ENCODE measurements around the gene SPDYE4.

Gene SPDYE4

GRCh38 chr17:8782176-8782575, 23.8 kb upstream of the SPDYE4 start:
- DNase-seq: no peak

GRCh38 chr17:8781776-8782175, 23.4 kb upstream of the SPDYE4 start:
- no peak for DNase-seq

GRCh38 chr17:8776881-8777280, 18.5 kb upstream of the SPDYE4 start:
- no peak for DNase-seq

- no peak for DNase-seq
These were observed 17.9 kb upstream of the SPDYE4 start for GRCh38 chr17:8776248-8776647.

GRCh38 chr17:8766731-8767130, 8.4 kb upstream of the SPDYE4 start:
- no peak for DNase-seq

- DNase-seq: no peak
These were observed 3.7 kb upstream of the SPDYE4 start for GRCh38 chr17:8762012-8762411.

GRCh38 chr17:8757189-8757588, 1.2 kb downstream of the SPDYE4 start:
- DNase-seq: no peak

- no peak for DNase-seq
These were observed 2.6 kb downstream of the SPDYE4 start for GRCh38 chr17:8755590-8756255.

- no peak for DNase-seq
These were observed 3.5 kb downstream of the SPDYE4 start for GRCh38 chr17:8754890-8755289.

GRCh38 chr17:8753976-8754440, 4.3 kb downstream of the SPDYE4 start:
- no peak for DNase-seq

- no peak for DNase-seq
These were observed 5.0 kb downstream of the SPDYE4 start for GRCh38 chr17:8753136-8753975.

GRCh38 chr17:8749616-8750015, 8.7 kb downstream of the SPDYE4 start:
- no peak for DNase-seq

- peak; percentile 20 for DNase-seq
These were observed 10.6 kb downstream of the SPDYE4 start for GRCh38 chr17:8747742-8748141.

GRCh38 chr17:8746501-8747236, 11.7 kb downstream of the SPDYE4 start:
- DNase-seq: no peak

- DNase-seq: peak; percentile 84
These were observed 12.5 kb downstream of the SPDYE4 start for GRCh38 chr17:8745586-8746500.

GRCh38 chr17:8744086-8744785, 14.1 kb downstream of the SPDYE4 start:
- no peak for DNase-seq

- DNase-seq: no peak
These were observed 15.5 kb downstream of the SPDYE4 start for GRCh38 chr17:8742819-8743218.

GRCh38 chr17:8742274-8742673, 16.1 kb downstream of the SPDYE4 start:
- DNase-seq: no peak

- DNase-seq: no peak
These were observed 16.6 kb downstream of the SPDYE4 start for GRCh38 chr17:8741771-8742170.

- no peak for DNase-seq
These were observed 17.0 kb downstream of the SPDYE4 start for GRCh38 chr17:8741366-8741765.

- peak; percentile 38 for DNase-seq
These were observed 17.9 kb downstream of the SPDYE4 start for GRCh38 chr17:8740486-8740885.

GRCh38 chr17:8739097-8739496, 19.2 kb downstream of the SPDYE4 start:
- DNase-seq: no peak
